Measurements from ENCODE around the gene NCAM1.

The NCAM1 gene

GRCh38 chr11:112968941-112969713 is 7.9 kb downstream of the NCAM1 start:
- Histone ChIP-seq H3K4me3 (replicated peaks; ENCODE audit: insufficient read depth, low read length) (no peak overlapping the region), H3K27ac (replicated peaks) (no peak overlapping the region), H3K27me3 (ENCODE audit: insufficient read depth, poor library complexity, severe bottlenecking) (peaks cover 35% of the 10 kb centered on the region)
- TF ChIP-seq CTCF (IDR thresholded peaks at IDR 0.05; ENCODE audit: insufficient read depth, low read length): no peak
- TF ChIP-seq SPI1 (IDR thresholded peaks at IDR 0.05; ENCODE audit: borderline replicate concordance, low read depth): no peak
- TF ChIP-seq REST (IDR thresholded peaks at IDR 0.05; ENCODE audit: insufficient replicate concordance, low read depth): no peak
- TF ChIP-seq GABPA (IDR thresholded peaks at IDR 0.05; ENCODE audit: low read depth): no peak
- DNase-seq (ENCODE audit: low read depth in 1 of 2, low spot score in 1 of 2): no peak

DNA sequence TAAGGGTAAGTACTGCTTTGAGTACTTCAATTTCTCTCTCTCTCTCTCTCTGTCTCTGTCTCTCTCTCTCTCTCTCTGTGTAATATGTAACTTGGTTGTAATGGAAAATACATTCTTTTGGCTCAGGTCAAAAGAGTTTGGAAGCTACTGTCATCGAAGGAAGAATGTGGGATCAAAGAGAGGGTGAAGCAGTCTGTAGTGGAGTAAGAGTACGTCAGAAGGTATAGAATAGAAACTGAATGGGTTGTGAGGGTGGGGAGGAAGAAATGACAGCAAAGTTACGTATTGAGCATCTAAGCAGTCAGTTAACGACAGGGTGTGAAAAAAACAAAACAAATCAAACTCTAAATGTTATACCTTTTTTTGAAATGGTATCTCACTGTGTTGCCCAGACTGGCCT is 10.0 kb downstream of the NCAM1 start:
- no peak overlapping the region for H3K4me3 ChIP-seq (replicated peaks; ENCODE audit: insufficient read depth, low read length)

More for the DNA sequence above, 10.0 kb downstream of the NCAM1 start:
- Histone ChIP-seq H3K27me3 (ENCODE audit: insufficient read depth, poor library complexity, severe bottlenecking) (peaks cover 23% of the 10 kb centered on the region), H3K27ac (replicated peaks) (no peak overlapping the region)
- TF ChIP-seq CTCF (IDR thresholded peaks at IDR 0.05; ENCODE audit: insufficient read depth, low read length) (no peak), POLR2AphosphoS5 (IDR thresholded peaks at IDR 0.05; ENCODE audit: low read depth) (no peak), REST (IDR thresholded peaks at IDR 0.05; ENCODE audit: insufficient replicate concordance, low read depth) (no peak), SPI1 (IDR thresholded peaks at IDR 0.05; ENCODE audit: borderline replicate concordance, low read depth) (no peak), GABPA (IDR thresholded peaks at IDR 0.05; ENCODE audit: low read depth) (no peak)
- no peak for DNase-seq (ENCODE audit: low read depth in 1 of 2, low spot score in 1 of 2)

Measured in HL-60 (cell line).